Right atrium auricular region (tissue), 2 donors: ENCODE measurements around the gene PARP16. TPM values are rescaled to one million over a fixed set of nuclear protein-coding genes. Genes with fewer than 3 reads are reported as not detected.

Source experiments
- DNase-seq: peaks from one replicate; pipeline ENCODE4 v3.0.0-alpha.2; 2019; ENCODE audit warnings: low spot score
- H3K27ac ChIP-seq, 2 donors: fragments of 200-600 bp; sonication (generic); 1 replicate in 1 of 2; 2 replicates in 1 of 2; pipeline ENCODE4 v1.5.1; 2016 to 2019
- H3K27me3 ChIP-seq, 2 donors: fragments of 200-600 bp; sonication (generic); one replicate each; pipeline versions ENCODE4 v1.5.1 to v1.6.0; 2017 to 2019
- H3K36me3 ChIP-seq: fragments of 200-600 bp; sonication (generic); one replicate; pipeline ENCODE4 v1.5.1; 2016
- H3K4me1 ChIP-seq, 2 donors: fragments of 200-600 bp; sonication (generic); one replicate each; pipeline versions ENCODE4 v1.5.1 to v1.6.0; 2017 to 2019
- H3K4me3 ChIP-seq, 2 donors: fragments of 200-600 bp; sonication (generic); 1 replicate in 1 of 2; 2 replicates in 1 of 2; pipeline ENCODE4 v1.5.1; 2017 to 2019; ENCODE audit warnings: mild to moderate bottlenecking in 1 of 2, moderate library complexity in 1 of 2
- H3K9me3 ChIP-seq, 2 donors: fragments of 200-600 bp; sonication (generic); one replicate each; pipeline ENCODE4 v1.5.1; 2019
- CTCF ChIP-seq, 2 donors: fragments of 200-600 bp; sonication (generic); IDR thresholded peaks; one replicate each; pipeline ENCODE4 v1.5.1; 2019; ENCODE audit warnings: antibody characterized with exemption in 2 of 2
- total RNA-seq, 2 donors: library from RNA; depleted of rRNA; stranded (reverse); fragments of >200 nt; gene quantifications; one replicate each; pipeline ENCODE4 v1.1.0, GENCODE V29; 2016

Gene PARP16
- total RNA-seq, 2 donors from 2014 or later, result 5.2 to 5.8 TPM

GRCh38 chr15:65318870-65319356 lies 32.2 kb upstream of the PARP16 start:
- no peak overlapping the region for H3K4me3 ChIP-seq
- no peak overlapping the region for H3K27ac ChIP-seq
- peak; percentile 83 to 94 for TF ChIP-seq CTCF (IDR thresholded peaks at IDR 0.05)
- no peaks in the 10 kb centered on the region for H3K9me3 ChIP-seq
- no peaks in the 10 kb centered on the region for H3K36me3 ChIP-seq
- no peaks in the 10 kb centered on the region for H3K4me1 ChIP-seq
- DNase-seq, result peak; percentile 76
- H3K27me3 ChIP-seq, result no peaks in the 10 kb centered on the region

GRCh38 chr15:65312400-65312916 lies 25.8 kb upstream of the PARP16 start:
- Histone ChIP-seq H3K4me3 (no peak overlapping the region), H3K27me3 (no peaks in the 10 kb centered on the region), H3K4me1 (peaks cover 0 to 10% of the 10 kb centered on the region in 2 donors), H3K27ac (no peak overlapping the region), H3K36me3 (no peaks in the 10 kb centered on the region), H3K9me3 (no peaks in the 10 kb centered on the region)
- no peak for DNase-seq
- TF ChIP-seq CTCF (IDR thresholded peaks at IDR 0.05), result no peak

GRCh38 chr15:65311760-65312159 lies 25.1 kb upstream of the PARP16 start:
- no peaks in the 10 kb centered on the region for H3K9me3 ChIP-seq
- no peak overlapping the region for H3K4me3 ChIP-seq
- H3K4me1 ChIP-seq, result peaks cover 0 to 10% of the 10 kb centered on the region in 2 donors
- no peak overlapping the region for H3K27ac ChIP-seq
- no peaks in the 10 kb centered on the region for H3K27me3 ChIP-seq
- H3K36me3 ChIP-seq, result no peaks in the 10 kb centered on the region
- TF ChIP-seq CTCF (IDR thresholded peaks at IDR 0.05), result no peak
- no peak for DNase-seq

- H3K36me3 ChIP-seq, result no peaks in the 10 kb centered on the region
- H3K9me3 ChIP-seq, result no peaks in the 10 kb centered on the region
- no peak overlapping the region for H3K27ac ChIP-seq
- no peak for DNase-seq
- H3K4me3 ChIP-seq, result no peak overlapping the region
- no peak for TF ChIP-seq CTCF (IDR thresholded peaks at IDR 0.05)
- peaks cover 0 to 10% of the 10 kb centered on the region in 2 donors for H3K4me1 ChIP-seq
- no peaks in the 10 kb centered on the region for H3K27me3 ChIP-seq
Observed at GRCh38 chr15:65310431-65311137, 23.9 kb upstream of the PARP16 start.

GRCh38 chr15:65309882-65310418 lies 23.3 kb upstream of the PARP16 start:
- DNase-seq, result no peak
- no peak overlapping the region for H3K27ac ChIP-seq

More at GRCh38 chr15:65309882-65310418, 23.3 kb upstream of the PARP16 start:
- Histone ChIP-seq H3K36me3 (no peaks in the 10 kb centered on the region), H3K27me3 (no peaks in the 10 kb centered on the region), H3K4me1 (peaks cover 0 to 14% of the 10 kb centered on the region in 2 donors), H3K9me3 (no peaks in the 10 kb centered on the region), H3K4me3 (no peak overlapping the region)
- no peak for TF ChIP-seq CTCF (IDR thresholded peaks at IDR 0.05)
